IPS-18c (cell line): ENCODE data around the gene APCDD1L.

ENCODE experiments used
- H3K4me3 ChIP-seq: 2 replicates; pipeline ENCODE4 v1.7.0; 2013; ENCODE audit warnings: low read depth, mild to moderate bottlenecking, low read length, moderate library complexity; ENCODE audit not compliant: insufficient read depth
- H3K9me3 ChIP-seq: one replicate; pipeline ENCODE4 v1.6.1; 2013; ENCODE audit warnings: mild to moderate bottlenecking, low read length, moderate library complexity; ENCODE audit not compliant: control insufficient read depth, insufficient read depth

The APCDD1L gene

DNA sequence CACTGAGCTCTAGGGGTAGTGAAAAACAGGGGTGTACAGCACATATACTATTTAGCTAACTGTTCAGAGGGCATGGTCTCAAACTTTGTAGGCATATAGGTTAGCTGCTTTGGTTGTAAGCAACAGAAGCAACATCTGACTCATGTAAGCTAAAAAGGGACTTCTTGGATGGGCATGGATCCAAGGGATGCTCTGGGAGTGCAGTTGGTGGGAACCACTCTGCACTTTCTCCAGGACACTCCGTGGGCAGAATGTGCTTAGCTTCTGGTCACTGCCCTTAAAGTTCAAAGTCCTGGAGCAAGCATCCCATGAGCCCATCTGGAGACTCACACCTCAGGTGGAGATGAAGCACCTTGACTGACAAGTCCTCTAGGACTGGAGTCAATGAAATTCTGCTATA is 11.5 kb downstream of the APCDD1L start:
- Histone ChIP-seq H3K9me3 (no peaks in the 10 kb centered on the region), H3K4me3 (no peak overlapping the region)

DNA sequence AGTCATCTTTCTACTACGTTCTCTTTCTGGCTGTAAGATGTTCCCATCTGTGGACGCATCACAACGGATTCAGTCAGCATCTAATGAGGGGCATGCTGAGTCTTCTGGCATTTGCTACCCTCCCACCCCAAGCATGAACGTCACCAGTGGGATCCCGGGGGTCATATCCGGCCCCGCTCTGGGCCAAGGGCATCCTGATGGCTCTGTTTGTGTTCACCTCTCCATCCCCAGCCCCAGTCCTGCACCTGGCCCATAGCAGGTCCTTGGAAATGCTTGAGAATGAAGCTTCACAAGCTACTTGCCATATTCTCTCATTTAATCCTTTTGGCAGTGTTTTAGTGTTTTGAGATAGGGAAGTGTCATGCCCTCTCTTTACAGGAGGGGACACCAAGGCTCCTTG is 14.9 kb downstream of the APCDD1L start:
- no peak overlapping the region for H3K4me3 ChIP-seq
- no peaks in the 10 kb centered on the region for H3K9me3 ChIP-seq

DNA sequence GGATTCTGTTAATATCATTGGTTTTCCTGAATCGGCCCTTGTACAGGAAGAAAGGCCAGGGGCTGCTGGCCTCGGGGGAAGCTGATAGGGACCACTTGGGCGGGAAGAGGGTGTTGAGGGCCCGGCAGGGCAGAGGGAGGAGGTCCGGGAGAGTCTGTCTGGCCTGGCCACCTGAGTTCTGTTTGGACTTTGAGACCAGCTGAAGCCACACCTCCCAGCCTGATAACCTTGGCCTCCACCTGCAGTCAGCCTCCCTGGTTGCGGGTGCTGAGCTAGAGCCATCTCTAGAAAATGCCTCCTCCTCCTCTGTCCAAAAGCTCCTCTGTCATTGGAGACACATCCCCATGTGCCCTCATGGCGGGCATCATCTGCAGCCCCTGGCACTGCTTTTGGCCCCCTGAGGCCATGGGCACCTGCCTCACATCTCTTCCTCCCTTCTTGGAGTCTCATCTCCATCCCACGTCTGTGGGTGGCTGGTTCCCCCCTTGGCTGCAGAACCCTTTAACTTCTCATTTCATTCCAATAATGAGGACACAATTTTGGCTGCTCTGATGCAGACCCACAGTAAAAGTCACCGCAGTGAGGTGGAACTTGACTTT is 16.6 kb downstream of the APCDD1L start:
- H3K4me3 ChIP-seq, result no peak overlapping the region

DNA sequence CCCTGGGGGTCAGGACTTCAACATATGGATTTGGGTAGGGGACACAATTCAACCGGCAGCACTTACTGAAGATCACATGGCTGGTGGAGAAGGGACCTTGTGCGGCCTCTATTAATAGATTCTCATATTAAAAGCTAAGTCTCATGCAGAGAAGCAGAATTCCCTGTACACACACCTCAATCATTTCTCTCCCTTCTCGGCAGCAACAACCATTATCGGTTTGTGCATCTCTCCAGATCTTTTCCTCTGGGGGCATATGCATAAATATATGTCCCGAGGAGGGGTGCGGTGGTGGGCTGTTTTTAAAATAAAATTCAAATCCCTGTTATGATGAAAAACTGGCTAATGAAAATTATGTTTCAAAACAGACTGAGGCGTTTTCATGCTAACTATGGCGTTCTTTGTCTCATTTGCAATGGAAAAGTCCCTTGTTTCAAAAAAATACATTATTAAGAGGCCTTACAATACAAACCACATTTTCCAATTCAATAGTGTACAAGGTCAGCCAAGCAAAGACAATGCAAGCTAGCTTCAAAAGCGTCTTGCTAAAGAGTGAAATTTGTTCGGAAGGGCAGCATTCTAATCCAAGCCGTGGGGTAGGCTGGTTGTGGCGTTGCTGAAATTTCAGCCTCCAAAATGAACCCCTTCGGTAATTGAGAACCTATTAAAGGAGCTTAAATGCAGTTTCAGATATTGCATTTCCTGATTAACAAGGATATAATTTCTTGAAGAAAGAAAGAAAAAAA is 17.3 kb downstream of the APCDD1L start:
- no peak overlapping the region for H3K4me3 ChIP-seq
- H3K9me3 ChIP-seq, result no peaks in the 10 kb centered on the region

More for the DNA sequence above, 16.6 kb downstream of the APCDD1L start:
- no peaks in the 10 kb centered on the region for H3K9me3 ChIP-seq

DNA sequence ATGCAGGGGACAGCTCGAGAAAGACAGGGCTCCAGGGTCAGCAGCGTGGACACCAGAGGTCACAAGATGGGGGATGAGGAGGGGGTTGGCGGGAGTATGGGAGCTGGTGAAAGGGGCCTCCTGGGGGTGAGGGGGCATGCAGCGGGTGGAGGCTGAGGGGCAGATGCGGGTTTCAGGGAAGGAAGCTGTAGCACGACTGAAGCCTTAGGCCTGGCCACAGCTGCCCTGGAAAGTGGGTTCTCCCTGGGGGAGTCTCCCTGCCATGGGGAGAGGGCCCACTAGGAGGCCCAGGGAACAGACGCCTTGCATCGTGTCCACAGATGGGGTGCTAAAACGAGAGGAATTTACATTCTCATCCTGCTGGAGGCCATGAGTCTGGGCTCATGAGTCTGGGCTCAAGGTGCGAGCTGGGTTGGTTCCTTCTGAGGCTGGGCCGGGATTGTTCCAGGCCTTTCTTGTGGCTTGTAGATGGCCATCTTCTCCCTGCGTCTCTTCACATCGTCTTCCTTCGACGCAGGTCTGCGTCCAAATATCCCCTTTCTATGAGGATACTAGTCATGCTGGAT is 18.0 kb downstream of the APCDD1L start:
- H3K4me3 ChIP-seq, result no peak overlapping the region
- H3K9me3 ChIP-seq, result no peaks in the 10 kb centered on the region

DNA sequence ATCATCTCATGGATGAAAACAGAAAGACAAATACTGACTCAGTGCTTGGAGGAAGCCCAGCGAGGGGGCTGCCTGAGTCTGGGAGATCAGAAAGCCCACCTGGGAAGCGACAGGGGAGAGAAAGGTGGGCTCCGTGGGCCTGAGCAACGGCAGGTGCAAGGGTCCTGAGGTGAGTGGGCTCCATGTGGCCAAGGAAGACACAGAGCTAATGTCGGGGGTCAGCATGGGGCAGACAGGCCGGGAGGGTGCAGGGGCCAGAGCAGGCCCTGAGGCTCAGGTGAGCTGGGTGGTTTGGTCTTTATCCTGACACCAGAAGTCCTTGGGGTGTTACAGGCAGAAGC is 18.8 kb downstream of the APCDD1L start:
- H3K9me3 ChIP-seq, result no peaks in the 10 kb centered on the region
- H3K4me3 ChIP-seq, result no peak overlapping the region

DNA sequence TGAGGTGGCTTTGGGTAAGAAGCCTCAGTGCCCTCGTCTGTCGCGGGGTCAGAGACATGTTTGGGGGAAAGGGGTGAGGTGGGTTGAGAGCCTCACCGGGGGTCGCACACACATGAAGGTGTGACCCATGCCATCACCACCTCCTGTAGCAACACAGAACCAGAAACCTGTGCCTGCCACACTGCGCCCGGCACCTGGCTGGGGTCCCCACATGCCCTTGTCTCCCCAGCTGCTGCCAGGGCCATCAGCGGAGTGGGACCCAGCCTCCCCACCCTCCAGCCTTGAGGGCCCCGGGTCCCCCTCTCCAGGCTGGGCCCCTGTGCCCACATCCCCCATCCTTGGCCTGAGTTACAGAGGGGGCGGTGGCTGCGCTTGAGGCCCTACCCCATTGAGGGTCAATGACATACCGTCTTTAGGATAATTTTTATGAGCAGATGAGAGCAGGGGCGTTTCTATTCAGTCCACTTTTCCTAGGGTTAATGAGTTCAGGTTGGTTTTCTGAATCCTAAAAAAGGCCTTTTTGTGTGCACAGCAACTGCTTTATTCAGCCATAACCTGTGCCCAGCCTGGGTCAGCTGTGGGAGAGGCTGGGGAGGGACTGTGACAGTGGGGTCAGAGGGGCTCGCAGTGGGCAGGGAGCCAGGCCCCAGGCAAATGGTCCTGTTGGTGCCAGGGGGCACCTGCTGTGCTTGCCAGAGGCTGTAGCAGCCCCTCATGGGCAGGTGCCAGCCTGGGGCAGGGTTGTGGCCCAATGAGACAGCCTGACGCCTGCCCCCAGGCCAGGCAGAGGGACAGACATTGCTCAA is 19.4 kb downstream of the APCDD1L start:
- Histone ChIP-seq H3K4me3 (no peak overlapping the region), H3K9me3 (no peaks in the 10 kb centered on the region)

DNA sequence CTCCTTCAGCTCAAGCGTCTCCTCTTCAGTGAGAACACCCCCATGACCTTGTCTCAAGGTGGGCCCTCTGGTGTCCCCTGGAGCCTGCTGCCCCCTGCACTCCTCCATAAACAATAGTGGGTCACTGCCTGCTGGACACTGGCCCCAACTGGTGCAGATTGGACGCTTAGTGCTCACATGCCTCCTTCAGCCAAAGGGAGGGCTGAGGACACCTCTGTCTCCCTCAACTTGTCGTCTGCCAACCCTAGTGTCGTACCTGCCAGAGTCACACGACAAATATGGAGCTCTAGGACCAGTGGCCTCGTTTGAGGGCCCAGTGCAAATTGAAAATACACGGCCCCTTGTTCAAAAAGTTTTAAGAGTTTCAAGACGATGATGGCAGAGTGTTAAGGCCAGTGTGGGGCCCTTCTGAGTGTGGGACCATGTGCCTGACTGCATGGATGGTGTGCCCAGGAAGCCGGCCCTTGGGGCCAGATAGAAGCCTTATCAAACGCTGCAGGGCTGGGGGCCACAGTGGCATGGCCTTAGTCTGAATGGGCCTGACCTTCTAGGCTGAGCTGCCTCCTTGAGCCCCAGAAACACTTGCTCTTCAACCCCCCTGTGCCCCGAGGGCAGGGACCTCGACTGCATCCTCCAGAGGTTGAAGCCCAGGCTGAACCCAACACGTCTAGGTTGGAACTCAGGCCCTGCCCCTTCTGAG is 20.1 kb downstream of the APCDD1L start:
- no peak overlapping the region for H3K4me3 ChIP-seq
- no peaks in the 10 kb centered on the region for H3K9me3 ChIP-seq

DNA sequence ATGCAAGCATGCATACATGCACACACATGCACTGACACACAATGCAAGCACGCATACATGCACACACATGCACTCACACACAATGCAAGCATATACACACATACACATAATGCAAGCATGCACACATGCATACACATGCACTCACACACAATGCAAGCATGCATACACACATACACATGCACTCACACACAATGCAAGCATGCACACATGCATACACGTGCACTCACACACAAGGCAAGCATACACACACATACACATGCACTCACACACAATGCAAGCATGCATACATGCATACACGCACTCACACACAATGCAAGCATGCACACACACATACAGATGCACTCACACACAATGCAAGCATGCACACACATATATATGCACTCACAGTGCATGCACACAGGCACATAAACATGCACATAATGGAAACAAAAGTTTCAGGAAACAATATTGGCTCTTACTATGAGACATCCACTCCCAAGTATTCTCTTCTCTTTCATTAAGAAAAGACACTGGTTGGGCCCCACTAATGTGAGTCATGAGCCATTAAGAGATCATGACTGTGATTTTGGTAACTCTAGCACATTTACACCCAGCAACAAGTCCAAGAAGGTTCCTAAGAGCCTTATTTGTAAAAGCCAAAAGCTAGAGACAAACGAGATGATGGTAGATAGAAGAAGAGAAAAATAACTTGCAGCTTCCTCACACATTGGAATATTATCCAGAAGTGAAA is 22.2 kb downstream of the APCDD1L start:
- no peak overlapping the region for H3K4me3 ChIP-seq

DNA sequence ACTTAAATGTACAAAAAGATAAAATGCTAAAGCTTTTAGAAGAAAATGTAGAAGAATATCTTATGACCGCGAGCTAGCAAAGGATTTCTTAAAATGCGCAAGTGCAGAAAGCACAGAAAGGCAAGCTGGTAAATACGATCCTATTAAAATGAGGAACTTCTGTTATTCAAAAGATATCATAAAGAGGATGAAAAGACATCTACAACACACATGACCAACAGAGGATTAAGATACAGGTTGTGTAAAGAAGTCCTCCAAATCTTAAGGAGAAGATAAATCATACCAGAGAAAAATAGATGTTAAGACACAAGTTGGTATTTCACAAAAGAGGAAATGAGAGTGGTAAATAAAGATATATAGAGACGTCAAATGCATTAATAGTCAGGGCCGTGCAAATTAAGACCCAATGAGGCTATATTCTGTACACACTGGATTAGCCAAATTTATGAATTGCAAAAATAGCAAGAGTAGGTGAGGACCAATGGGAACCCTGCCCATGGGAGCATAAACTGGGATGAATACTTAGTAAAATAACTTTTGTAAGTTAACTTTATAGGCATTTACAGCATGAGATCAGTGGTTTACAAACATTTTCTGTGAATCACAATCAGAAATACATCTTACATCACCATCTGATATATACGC is 23.0 kb downstream of the APCDD1L start:
- no peak overlapping the region for H3K4me3 ChIP-seq
- H3K9me3 ChIP-seq, result no peaks in the 10 kb centered on the region

More for the DNA sequence above, 22.2 kb downstream of the APCDD1L start:
- no peaks in the 10 kb centered on the region for H3K9me3 ChIP-seq

DNA sequence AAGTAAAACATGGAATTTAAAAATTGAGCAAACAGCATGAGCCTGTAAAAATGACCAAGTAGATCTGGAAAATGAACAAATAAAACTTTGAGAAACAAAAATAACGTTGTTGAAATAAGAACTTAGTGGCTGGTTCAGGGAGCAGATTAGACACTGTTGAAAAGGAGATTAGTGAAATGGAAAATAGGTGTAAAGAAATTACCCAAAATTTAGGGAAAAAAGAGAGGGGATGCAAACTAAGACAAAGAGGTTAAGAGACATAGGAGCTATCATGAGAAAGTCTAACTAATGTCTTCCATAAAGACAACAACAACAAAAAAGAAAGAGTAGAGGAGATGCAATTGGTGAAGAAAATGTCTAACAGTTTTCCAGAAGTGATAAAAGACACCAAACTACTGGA is 29.0 kb downstream of the APCDD1L start:
- Histone ChIP-seq H3K9me3 (peaks cover 7% of the 10 kb centered on the region), H3K4me3 (no peak overlapping the region)

DNA sequence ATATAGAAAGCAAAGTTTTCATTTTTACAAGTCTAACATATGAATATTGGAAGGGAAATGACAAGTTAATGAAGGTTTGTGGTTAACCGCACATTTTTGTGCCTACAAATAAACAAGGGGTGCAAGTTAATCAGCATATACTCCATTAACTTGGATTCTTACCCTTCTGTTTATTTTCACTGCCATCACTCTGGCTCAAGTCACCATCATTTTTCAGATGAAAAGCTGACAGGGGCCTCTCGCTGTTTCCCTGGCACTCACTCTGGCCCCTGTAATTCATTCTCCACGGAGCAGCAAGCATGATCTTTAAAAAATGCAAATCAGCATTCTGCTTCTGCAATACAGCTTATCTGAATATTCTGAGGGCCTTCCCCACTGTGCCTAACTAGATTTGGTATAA is 29.8 kb downstream of the APCDD1L start:
- peaks cover 7% of the 10 kb centered on the region for H3K9me3 ChIP-seq
- no peak overlapping the region for H3K4me3 ChIP-seq

DNA sequence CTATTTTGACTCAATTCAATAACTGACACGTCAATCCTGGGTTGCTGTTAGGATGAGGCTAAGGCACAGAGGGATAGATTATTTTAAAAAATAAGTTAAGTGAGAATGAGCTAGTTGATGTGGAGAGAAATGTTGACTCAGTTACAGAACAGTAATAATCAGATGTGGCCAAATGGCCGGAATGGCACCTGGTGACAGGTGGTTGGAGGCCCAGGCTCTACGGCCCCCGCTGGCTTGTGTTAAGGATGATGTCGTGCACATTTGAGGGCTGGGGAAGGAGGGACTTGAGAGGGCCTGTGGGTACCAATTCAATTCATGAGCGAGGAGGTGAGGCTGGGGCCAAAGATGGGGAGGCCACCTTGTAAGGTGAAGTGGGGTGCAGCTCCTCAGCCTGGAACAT is 31.7 kb downstream of the APCDD1L start:
- no peak overlapping the region for H3K4me3 ChIP-seq
- H3K9me3 ChIP-seq, result peaks cover 7% of the 10 kb centered on the region

DNA sequence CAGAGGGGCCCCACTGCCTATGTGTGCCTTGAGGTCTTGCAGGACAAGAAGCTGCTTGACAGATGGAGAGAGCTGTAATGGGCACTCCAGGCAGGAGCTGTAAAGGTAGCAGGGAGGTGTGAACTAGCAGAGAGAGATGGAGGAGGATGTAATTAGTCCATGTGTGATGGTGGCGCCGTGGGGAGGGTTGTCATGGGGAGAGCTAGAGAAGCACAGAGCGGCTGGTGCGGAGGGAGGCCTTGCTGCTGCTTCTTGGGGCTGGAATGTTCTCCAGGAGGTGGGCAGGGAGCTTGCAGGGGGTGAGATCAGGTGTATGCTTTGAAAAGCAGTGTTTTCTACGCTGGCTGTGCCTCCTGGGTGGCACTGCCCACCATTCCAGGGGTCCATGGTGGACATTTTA is 32.1 kb downstream of the APCDD1L start:
- Histone ChIP-seq H3K9me3 (peaks cover 10% of the 10 kb centered on the region), H3K4me3 (no peak overlapping the region)

DNA sequence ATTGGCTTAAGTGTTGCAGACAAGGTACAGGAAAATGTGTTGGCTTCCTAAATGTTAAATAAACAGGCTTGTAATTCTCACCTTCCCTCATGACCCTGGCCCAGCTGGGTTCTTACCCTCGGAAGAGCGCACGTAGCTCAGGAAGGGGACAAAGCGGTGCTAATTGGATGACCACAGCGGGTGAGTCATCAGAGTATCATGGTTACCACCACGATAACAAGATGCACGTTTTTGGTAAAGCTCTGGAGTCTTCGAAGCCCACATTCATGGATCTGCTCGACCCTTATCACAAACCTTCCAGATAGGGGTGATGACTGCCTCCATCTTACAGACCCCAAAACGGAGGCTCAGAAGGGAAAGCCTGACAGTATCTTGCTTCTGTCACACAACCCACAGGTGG is 32.8 kb downstream of the APCDD1L start:
- H3K9me3 ChIP-seq, result peaks cover 12% of the 10 kb centered on the region

DNA sequence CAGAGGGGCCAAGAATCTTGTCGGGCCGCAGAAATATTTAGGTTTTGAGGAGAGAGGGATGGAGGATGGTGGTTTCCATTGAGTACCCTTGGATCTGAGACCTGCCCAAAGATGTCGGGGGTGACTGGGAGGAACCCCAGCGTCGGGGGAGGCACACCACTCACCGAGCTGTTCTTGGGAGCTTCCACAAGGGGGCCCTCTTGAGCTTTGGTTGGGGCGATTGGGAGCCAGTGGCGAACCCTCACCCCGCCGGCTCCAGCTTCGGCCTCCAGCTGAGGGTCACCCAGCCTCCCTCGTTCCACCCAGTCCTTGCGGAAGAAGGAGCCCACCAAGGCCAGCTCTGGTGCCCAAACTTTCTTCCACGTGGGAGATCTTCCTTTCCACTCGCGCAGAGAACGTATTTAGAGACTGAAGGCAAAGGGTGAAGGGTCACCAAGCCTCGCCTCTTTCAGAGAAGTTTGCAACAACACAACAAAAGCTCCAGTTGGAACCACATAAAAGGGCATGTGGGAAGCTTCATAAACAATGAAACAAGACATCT is 33.6 kb downstream of the APCDD1L start:
- Histone ChIP-seq H3K9me3 (peaks cover 8% of the 10 kb centered on the region), H3K4me3 (no peak overlapping the region)

More for the DNA sequence above, 32.8 kb downstream of the APCDD1L start:
- no peak overlapping the region for H3K4me3 ChIP-seq
